HG03060 (cell line): ENCODE results near the gene CRTC1.

Experiments used
- ATAC-seq: cut with Tn5 transposase; IDR thresholded peaks from one replicate; pipeline ENCODE4 v1.9.1; 2021; ENCODE audit warnings: low read depth, moderate number of reproducible peaks; ENCODE audit not compliant: unreplicated experiment

The CRTC1 gene, protein sequence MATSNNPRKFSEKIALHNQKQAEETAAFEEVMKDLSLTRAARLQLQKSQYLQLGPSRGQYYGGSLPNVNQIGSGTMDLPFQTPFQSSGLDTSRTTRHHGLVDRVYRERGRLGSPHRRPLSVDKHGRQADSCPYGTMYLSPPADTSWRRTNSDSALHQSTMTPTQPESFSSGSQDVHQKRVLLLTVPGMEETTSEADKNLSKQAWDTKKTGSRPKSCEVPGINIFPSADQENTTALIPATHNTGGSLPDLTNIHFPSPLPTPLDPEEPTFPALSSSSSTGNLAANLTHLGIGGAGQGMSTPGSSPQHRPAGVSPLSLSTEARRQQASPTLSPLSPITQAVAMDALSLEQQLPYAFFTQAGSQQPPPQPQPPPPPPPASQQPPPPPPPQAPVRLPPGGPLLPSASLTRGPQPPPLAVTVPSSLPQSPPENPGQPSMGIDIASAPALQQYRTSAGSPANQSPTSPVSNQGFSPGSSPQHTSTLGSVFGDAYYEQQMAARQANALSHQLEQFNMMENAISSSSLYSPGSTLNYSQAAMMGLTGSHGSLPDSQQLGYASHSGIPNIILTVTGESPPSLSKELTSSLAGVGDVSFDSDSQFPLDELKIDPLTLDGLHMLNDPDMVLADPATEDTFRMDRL

GRCh38 chr19:18683109-18683957 is at the start of gene CRTC1:
Gene CRTC1 (plus strand): TSS chr19:18683680. CDS start chr19:18683703, 23 bp downstream.
- ATAC-seq = no peak

GRCh38 chr19:18634612-18635297 is 48.7 kb upstream of the CRTC1 start:
- ATAC-seq = no peak

- ATAC-seq = no peak
These were observed 47.7 kb upstream of the CRTC1 start for GRCh38 chr19:18635831-18636182.

DNA sequence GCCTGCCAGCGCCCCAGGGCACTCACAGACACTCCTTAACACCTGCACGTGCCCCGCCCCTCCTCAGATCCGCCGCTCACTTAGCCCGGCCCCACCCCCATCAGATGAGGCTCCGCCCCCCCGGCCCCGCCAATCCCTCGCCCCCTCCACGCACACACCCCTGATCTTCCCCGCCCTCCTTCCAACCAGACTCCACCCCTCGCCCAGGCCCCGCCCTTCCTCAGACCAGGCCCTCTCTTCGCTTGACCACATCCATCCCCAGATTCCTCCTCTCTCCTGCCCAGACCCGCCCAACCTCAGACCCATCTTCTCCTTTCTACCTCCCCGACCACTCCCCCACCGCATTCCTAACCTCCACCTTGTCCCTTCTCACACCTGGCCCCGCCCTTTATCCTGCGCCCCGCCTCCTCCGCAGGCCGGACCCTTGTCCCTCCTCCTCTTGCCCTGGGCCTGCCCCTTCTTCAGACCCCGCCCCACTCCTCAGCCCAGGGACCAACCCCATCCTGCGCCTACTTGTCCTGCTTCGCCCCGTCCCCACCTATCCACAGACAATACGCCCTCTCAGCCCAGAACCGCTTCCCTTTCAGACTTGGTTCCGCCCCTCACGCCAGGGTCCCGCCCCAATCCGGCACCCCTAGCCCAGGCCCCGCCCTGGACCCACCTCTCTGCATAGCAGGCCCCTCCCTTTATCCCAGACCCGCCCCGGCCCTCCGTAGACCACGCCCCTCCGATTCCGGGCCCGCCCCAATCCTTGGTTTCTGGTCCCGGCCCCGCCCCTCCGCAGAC is 47.1 kb upstream of the CRTC1 start:
- ATAC-seq = peak; percentile 66

DNA sequence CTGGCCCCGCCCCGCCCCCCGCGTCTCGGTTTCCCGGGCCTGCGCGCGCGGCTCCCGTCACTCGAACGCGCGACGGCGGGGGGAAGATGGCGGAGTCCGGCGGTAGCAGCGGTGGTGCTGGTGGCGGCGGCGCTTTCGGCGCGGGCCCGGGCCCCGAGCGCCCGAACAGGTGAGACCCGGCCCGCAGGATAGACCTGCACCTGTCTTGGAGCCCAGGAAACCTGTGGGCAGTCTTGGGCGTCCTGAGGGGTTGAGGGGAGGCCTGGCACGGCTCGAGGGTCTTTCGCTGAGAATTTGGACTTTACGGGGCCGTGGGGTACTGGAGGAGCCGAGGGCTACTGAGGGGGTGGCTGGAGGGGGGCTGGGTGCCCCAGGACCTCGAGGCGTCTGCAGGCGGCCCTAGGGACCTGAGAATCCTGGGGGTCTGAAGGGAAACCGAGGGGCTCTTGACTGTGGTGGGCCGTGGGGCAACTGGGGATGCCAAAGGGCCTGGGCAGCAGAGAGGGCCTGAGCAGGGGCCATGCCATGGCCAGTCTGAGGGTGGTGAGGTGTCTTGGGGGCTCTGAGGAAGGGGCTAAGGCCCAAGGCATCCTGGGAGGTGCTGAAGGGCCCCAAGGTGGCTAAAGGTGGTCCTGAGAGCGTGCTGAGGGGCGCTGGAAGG is 46.4 kb upstream of the CRTC1 start, which contains the start of gene KLHL26:
TSS of gene KLHL26 (plus strand) at position 60 of the 661 bp plus-strand sequence. CDS start at position 87, 27 bp downstream.
- no peak for ATAC-seq

DNA sequence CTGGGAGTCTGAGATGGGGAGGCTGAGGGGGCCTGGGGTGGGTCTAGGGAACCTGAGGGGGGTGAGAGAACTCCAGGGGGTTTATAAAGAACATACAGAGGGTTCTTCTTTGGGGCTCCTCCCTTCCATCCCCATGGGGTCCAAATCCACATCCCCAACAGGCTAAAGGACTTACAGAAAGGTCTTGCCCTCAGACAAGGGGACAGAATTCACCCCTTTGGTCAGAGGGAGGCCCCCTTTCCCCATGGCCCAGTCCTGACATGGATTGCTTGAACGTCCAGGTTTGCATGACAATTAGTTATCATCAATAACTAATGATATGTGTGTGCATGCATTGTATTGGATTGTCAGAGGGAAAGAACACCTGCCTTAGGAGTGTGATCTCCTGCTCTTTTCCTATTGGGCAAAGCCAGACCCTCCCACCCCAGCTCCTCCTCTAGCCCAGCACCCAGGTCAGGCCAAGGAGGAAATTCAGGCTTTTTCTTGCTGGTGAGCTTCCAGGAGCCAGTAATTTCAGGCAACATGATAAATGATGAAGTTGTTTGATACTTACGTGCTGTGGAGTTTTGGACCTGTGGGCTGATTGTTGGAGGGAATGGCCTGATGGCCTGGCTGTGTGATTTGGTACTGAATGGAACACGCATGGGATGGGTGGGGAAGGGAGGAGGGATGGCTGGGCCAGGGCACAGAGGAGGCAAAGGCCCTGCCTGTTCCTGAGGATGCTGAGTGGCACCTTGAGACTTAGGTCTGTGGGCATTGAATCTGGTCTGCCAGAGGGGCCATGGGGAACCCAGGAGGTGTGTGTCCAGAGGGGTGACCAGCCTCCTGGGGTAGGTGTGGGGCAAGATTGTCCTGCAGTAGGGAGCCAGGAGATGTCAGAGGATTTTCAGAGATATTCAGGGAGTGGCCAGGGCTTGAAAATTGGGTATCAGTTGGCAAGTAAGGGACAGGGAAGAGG is 45.5 kb upstream of the CRTC1 start:
- ATAC-seq = no peak

DNA sequence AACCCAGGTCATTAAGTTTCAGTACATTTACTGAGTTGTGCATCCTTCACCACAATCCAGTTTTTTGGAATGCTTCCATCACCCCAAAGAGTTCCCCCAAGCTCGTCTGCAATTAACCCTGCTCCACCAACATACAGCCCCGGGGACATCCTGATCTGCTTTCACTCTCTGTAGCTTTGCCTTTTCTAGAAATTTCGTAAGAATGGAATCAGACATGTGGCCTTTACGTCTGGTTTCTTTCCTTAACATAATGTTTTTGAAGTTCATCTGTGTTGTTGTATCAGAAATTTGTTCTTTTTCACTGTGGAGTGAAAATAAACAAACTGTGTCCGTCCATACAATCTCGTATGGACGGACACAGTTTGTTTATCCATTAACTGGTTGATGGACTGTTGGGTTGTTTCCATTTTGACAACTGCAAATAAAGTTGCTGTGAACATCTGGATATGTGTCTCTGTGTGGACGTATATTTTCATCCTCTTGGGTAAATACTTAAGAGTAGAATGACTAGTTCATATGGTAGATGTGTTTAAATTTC is 43.7 kb upstream of the CRTC1 start:
- ATAC-seq = no peak

- no peak for ATAC-seq
These were observed 39.1 kb upstream of the CRTC1 start for GRCh38 chr19:18644196-18645034.

GRCh38 chr19:18645035-18645511 is 38.4 kb upstream of the CRTC1 start:
- no peak for ATAC-seq

DNA sequence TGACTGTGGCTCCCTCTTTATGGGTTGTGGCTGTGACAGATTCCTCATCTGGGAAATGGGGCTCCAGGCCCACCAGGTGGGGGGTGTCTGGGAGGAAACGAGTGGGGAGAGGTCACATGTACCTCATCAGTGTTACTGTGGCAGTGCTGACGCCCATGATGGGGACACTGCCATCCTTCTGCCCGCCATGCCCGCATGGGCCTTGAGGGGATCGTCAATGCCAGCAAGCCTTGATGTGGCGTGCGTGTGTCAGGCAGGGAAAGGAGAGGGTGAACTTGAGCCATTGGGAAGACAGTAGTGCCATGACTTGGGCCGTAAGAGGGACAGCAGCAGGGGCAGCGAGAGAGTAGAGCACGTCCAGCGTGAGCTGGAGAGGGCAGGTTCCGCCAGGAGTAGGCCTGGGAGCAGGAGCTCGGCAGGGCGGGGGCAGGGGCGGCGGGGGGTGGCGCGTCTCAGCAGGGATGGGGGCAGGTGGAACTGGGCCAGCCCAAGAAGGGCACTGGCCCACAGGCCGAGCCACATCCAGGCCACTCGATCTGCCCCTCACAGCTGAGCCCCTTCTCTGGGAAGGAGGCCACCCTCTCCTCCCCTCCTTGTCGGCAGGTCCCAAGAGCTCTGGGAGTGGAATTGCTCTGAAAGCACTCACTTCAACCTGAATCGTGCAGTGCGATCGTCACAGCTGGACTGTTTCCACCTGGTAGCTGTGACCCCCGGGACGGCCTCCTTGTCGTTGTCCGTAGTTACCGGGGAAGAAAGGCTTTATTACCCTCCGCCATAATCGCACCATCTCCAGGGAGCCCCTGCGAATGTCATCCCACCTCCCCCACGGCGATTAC is 36.7 kb upstream of the CRTC1 start:
- no peak for ATAC-seq

DNA sequence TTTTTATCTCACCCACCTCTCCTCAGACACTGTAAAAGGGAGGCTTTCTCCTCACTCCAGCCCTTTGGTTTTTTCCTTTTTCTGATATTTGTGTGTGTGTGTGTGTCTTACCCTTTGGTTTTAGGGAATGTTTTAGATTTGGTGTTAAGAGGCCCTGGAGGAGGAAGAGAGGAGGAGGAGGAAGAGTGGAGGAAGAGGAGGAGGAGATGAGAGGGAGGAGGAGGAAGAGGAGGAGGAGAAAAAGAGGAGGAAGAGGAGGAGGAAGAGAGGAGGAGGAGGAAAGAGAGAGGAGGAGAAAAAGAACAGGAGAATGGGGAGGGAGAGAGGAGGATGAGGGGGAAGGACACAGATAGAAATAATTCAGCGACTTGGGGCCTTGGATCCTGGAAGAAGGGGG is 36.1 kb upstream of the CRTC1 start:
- no peak for ATAC-seq

DNA sequence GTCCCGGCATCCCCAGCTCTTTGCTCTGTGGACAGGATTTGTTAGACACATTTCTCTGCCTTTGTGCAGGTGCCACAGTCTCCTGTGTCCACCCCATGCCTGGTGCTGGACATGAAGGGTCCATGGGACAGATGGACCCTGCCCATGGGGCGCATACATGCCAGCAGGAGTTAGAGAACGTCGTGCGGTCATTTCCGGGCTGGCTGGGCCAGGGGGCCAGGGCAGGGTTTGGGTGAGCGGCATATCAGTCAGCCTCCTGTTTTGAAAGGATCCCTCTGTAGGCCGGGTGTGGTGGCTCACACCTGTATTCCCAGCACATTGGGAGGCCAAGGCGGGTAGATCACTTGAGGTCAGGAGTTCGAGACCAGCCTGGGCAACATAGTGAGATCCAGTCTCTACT is 35.7 kb upstream of the CRTC1 start:
- no peak for ATAC-seq

GRCh38 chr19:18648973-18649315 is 34.5 kb upstream of the CRTC1 start:
- ATAC-seq = no peak

- ATAC-seq = no peak
These were observed 34.0 kb upstream of the CRTC1 start for GRCh38 chr19:18649371-18650020.

DNA sequence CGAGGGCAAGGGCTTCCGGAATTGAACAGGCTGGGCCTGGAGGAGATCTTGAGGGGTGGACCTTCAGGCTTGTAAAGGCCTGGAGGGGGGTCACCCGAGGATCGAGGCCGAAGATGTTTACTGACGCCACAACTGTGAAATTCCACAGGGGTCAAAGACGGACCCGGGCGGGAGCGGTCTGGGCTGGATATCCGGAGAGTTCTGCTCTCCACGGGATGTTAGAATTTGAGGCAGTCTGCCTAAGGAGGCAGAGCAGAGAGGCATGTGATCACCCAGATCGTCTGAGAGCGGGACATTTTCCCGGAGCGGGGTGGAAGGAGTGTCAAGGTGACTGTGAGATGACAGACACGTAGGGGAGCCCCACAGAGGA is 33.5 kb upstream of the CRTC1 start:
- no peak for ATAC-seq
